GM12864 (cell line): Measurements from ENCODE around the gene FXN.

Experiments
- DNase-seq: peaks from one replicate; pipeline ENCODE4 v3.0.0-alpha.2; 2011; ENCODE audit warnings: low read depth
- H3K4me3 ChIP-seq: 2 replicates; pipeline ENCODE4 v1.5.1; 2011; ENCODE audit warnings: mild to moderate bottlenecking, low read depth, low read length, control low read depth
- CTCF ChIP-seq: IDR thresholded peaks from 2 replicates; pipeline ENCODE4 v1.5.1; 2011; ENCODE audit warnings: low read depth, mild to moderate bottlenecking, moderate library complexity, low read length, control low read depth, inconsistent platforms; ENCODE audit errors: missing control alignments

The FXN gene

GRCh38 chr9:69143291-69143690, 107.7 kb downstream of the FXN start:
- H3K4me3 ChIP-seq = no peak overlapping the region
- DNase-seq = no peak
- no peak for TF ChIP-seq CTCF

- DNase-seq = no peak
- no peak overlapping the region for H3K4me3 ChIP-seq
- no peak for TF ChIP-seq CTCF
Observed at GRCh38 chr9:69145144-69145715, 109.7 kb downstream of the FXN start.

GRCh38 chr9:69147041-69147834, 111.7 kb downstream of the FXN start:
- TF ChIP-seq CTCF = no peak
- DNase-seq = no peak
- H3K4me3 ChIP-seq = no peak overlapping the region

GRCh38 chr9:69149321-69149807, 113.8 kb downstream of the FXN start:
- DNase-seq = no peak
- H3K4me3 ChIP-seq = no peak overlapping the region
- TF ChIP-seq CTCF = no peak
